Stimulated activated CD4-positive, alpha-beta T cell treated with anti-CD3 and anti-CD28 coated beads, Interleukin-12 subunit alpha, Interleukin-12 subunit beta, amount 100 ng/mL, for 48 hours (primary cell): Measurements from ENCODE around the gene GFRA1.
"Not testable (repeated sequence)": the region's sequence is repeated elsewhere in the genome, so short reads cannot be mapped to it uniquely, and the experiment has no call there.

Source experiments
- DNase-seq, 3 donors: peaks; one replicate each; pipeline ENCODE4 v3.0.0-alpha.2; 2020; ENCODE audit warnings: low read depth in 2 of 3, low spot score in 1 of 3

Gene GFRA1

GRCh38 chr10:116043861-116044260 is 229.1 kb downstream of the GFRA1 start:
- DNase-seq, result no peak

- no peak for DNase-seq
These were observed 229.7 kb downstream of the GFRA1 start for GRCh38 chr10:116043304-116043703.

- DNase-seq, result no peak
These were observed 231.1 kb downstream of the GFRA1 start for GRCh38 chr10:116041948-116042347.

- no peak for DNase-seq
These were observed 233.4 kb downstream of the GFRA1 start for GRCh38 chr10:116039612-116040011.

- no peak for DNase-seq
These were observed 234.7 kb downstream of the GFRA1 start for GRCh38 chr10:116038259-116038658.

- not testable (repeated sequence) for DNase-seq
These were observed 237.6 kb downstream of the GFRA1 start for GRCh38 chr10:116035406-116035805.

- no peak for DNase-seq
These were observed 242.4 kb downstream of the GFRA1 start for GRCh38 chr10:116030576-116030975.

- no peak for DNase-seq
These were observed 243.2 kb downstream of the GFRA1 start for GRCh38 chr10:116029826-116030225.

- DNase-seq, result no peak
These were observed 245.7 kb downstream of the GFRA1 start for GRCh38 chr10:116027355-116027754.

GRCh38 chr10:116026725-116027124 is 246.3 kb downstream of the GFRA1 start:
- DNase-seq, result no peak

- no peak for DNase-seq
These were observed 246.7 kb downstream of the GFRA1 start for GRCh38 chr10:116026315-116026714.

GRCh38 chr10:116024271-116024878 is 248.6 kb downstream of the GFRA1 start:
- DNase-seq, result no peak

GRCh38 chr10:116017405-116017804 is 255.6 kb downstream of the GFRA1 start:
- DNase-seq, result no peak

GRCh38 chr10:116015583-116016333 is 257.2 kb downstream of the GFRA1 start:
- DNase-seq, result no peak

GRCh38 chr10:116014871-116015582 is 258.0 kb downstream of the GFRA1 start:
- no peak for DNase-seq

GRCh38 chr10:116014326-116014725 is 258.7 kb downstream of the GFRA1 start:
- no peak for DNase-seq

- DNase-seq, result no peak
These were observed 261.1 kb downstream of the GFRA1 start for GRCh38 chr10:116011929-116012328.

- no peak for DNase-seq
These were observed 265.6 kb downstream of the GFRA1 start for GRCh38 chr10:116007256-116007891.
